ENCODE measurements around the gene ANK3.

- TF ChIP-seq CTCF (IDR thresholded peaks at IDR 0.05; ENCODE audit: poor library complexity, severe bottlenecking) (no peak), MXI1 (conservative IDR thresholded peaks at IDR 0.05; ENCODE audit: poor library complexity, severe bottlenecking) (no peak), TAF1 (IDR thresholded peaks at IDR 0.05; ENCODE audit: low read depth) (no peak), EP300 (conservative IDR thresholded peaks at IDR 0.05; ENCODE audit: poor library complexity, severe bottlenecking) (no peak), EZH2 (IDR thresholded peaks at IDR 0.05; ENCODE audit: borderline replicate concordance, insufficient read depth, low read length, poor library complexity, severe bottlenecking) (no peak), RAD21 (conservative IDR thresholded peaks at IDR 0.05) (no peak), POLR2AphosphoS5 (IDR thresholded peaks at IDR 0.05) (peak; percentile 6), REST (IDR thresholded peaks at IDR 0.05; ENCODE audit: borderline replicate concordance) (no peak)
These were observed 233.6 kb downstream of the ANK3 start for GRCh38 chr10:60155943-60156683.
